ENCODE measurements around the gene PPT1. TPM values are rescaled to one million over a fixed set of nuclear protein-coding genes. Genes with fewer than 3 reads are reported as not detected.
"Not testable (repeated sequence)": the region's sequence is repeated elsewhere in the genome, so short reads cannot be mapped to it uniquely, and the experiment has no call there.

PPT1 gene
- total RNA-seq, 1 donor from 2014 or later, result 70.6 TPM

GRCh38 chr1:40092706-40093639, 4.1 kb downstream of the PPT1 start:
- no peak for DNase-seq (ENCODE audit: extremely low read depth, low read depth, low spot score)

GRCh38 chr1:40092241-40092640, 4.8 kb downstream of the PPT1 start:
- no peak for DNase-seq (ENCODE audit: extremely low read depth, low read depth, low spot score)

- no peak for DNase-seq (ENCODE audit: extremely low read depth, low read depth, low spot score)
Measured at GRCh38 chr1:40090652-40091355, 6.2 kb downstream of the PPT1 start.

- DNase-seq (ENCODE audit: extremely low read depth, low read depth, low spot score), result not testable (repeated sequence)
Measured at GRCh38 chr1:40084750-40085149, 12.3 kb downstream of the PPT1 start.

- no peak for DNase-seq (ENCODE audit: extremely low read depth, low read depth, low spot score)
Measured at GRCh38 chr1:40081871-40082270, 15.2 kb downstream of the PPT1 start.

GRCh38 chr1:40079774-40080400, 17.2 kb downstream of the PPT1 start:
- no peak for DNase-seq (ENCODE audit: extremely low read depth, low read depth, low spot score)

GRCh38 chr1:40078512-40079333, 18.3 kb downstream of the PPT1 start:
- no peak for DNase-seq (ENCODE audit: extremely low read depth, low read depth, low spot score)

GRCh38 chr1:40076895-40077312, 20.1 kb downstream of the PPT1 start:
- DNase-seq (ENCODE audit: extremely low read depth, low read depth, low spot score), result no peak

- DNase-seq (ENCODE audit: extremely low read depth, low read depth, low spot score), result no peak
Measured at GRCh38 chr1:40075266-40075665, 21.8 kb downstream of the PPT1 start.

GRCh38 chr1:40073062-40073461, 24.0 kb downstream of the PPT1 start:
- DNase-seq (ENCODE audit: extremely low read depth, low read depth, low spot score), result no peak

GRCh38 chr1:40072142-40072541, 24.9 kb downstream of the PPT1 start:
- no peak for DNase-seq (ENCODE audit: extremely low read depth, low read depth, low spot score)

- DNase-seq (ENCODE audit: extremely low read depth, low read depth, low spot score), result no peak
Measured at GRCh38 chr1:40067851-40068250, 29.2 kb downstream of the PPT1 start.

- DNase-seq (ENCODE audit: extremely low read depth, low read depth, low spot score), result no peak
Measured at GRCh38 chr1:40067023-40067422, 30.0 kb downstream of the PPT1 start.

GRCh38 chr1:40064797-40065499, 32.1 kb downstream of the PPT1 start:
- DNase-seq (ENCODE audit: extremely low read depth, low read depth, low spot score), result no peak

GRCh38 chr1:40059960-40060750, 36.9 kb downstream of the PPT1 start:
- no peak for DNase-seq (ENCODE audit: extremely low read depth, low read depth, low spot score)

- DNase-seq (ENCODE audit: extremely low read depth, low read depth, low spot score), result no peak
Measured at GRCh38 chr1:40059338-40059959, 37.6 kb downstream of the PPT1 start.

- no peak for DNase-seq (ENCODE audit: extremely low read depth, low read depth, low spot score)
Measured at GRCh38 chr1:40058453-40059337, 38.4 kb downstream of the PPT1 start.

- no peak for DNase-seq (ENCODE audit: extremely low read depth, low read depth, low spot score)
Measured at GRCh38 chr1:40058097-40058452, 39.0 kb downstream of the PPT1 start.

Measured in glomerular endothelial cell (primary cell).